Stimulated activated CD8-positive, alpha-beta memory T cell treated with anti-CD3 and anti-CD28 coated beads, Interleukin-7, amount 100 ng/mL, for 48 hours (primary cell): ENCODE measurements around the gene NUDCD3.
A peak's percentile ranks its signal among the peaks of the same experiment; 100 is the strongest.

Source experiments
- DNase-seq, 2 donors: peaks; one replicate each; pipeline ENCODE4 v3.0.0-alpha.2; 2020; ENCODE audit warnings: low read depth in 1 of 2; ENCODE audit errors: extremely low read depth in 1 of 2

The NUDCD3 gene

DNA sequence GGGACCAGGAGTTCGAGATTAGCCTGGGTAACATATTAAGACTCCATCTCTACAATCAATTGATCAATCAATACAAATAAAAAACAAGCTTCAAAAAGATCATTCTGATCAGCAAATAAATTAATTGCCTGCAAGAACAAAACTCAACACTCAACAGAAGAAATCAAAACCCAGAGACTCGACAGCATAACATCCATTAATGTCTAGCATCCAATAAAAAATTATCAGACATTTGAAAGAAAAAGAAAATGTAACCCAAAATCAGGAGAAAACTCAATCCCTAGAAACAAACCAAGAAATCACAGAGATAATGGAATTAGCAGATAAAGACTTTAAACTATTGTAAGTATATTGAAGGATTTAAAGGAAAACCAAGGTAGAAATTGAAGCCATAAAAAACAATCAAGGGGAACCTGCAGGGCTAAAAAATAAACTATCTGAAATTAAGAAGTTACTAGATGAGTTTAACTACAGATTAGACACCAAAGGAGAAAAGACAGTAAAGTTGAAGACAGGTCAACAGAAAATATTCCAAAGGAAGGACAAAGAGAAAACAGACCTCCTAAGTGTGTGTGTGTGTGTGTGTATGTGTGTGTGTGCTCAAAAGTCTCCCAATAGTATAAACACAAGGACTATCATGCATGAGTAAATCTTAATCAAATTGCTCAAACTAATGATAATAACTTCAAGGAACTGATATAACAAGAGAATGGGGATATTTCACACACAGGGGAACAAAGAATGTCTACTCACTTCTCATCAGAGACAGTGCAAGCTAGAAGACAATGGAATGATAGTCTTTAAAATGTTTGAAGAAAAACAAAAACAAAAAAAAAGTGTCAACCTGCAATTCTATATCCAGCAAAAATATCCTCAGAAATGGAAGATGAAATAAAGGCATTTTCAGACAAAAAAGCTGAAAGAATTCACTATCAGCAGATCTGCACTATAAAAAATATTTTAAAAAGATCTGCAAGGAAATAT is 7.7 kb downstream of the NUDCD3 start:
- DNase-seq: no peak

DNA sequence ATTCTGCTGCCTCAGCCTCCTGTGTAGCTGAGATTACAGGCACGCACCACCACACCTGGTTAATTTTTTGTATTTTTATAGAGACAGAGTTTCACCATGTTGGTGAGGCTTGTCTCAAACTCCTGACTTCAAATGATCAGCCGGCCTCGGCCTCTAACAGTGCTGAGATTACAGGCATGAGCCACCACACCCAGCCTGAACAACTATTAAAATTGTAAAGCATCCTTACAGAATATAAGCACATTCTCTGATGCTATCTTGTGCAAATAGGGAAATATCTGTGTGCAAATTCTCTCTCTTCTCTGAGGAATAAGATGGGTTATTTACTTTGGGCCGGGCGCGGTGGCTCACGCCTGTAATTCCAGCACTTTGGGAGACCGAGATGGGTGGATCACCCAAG is 12.5 kb downstream of the NUDCD3 start:
- no peak for DNase-seq

DNA sequence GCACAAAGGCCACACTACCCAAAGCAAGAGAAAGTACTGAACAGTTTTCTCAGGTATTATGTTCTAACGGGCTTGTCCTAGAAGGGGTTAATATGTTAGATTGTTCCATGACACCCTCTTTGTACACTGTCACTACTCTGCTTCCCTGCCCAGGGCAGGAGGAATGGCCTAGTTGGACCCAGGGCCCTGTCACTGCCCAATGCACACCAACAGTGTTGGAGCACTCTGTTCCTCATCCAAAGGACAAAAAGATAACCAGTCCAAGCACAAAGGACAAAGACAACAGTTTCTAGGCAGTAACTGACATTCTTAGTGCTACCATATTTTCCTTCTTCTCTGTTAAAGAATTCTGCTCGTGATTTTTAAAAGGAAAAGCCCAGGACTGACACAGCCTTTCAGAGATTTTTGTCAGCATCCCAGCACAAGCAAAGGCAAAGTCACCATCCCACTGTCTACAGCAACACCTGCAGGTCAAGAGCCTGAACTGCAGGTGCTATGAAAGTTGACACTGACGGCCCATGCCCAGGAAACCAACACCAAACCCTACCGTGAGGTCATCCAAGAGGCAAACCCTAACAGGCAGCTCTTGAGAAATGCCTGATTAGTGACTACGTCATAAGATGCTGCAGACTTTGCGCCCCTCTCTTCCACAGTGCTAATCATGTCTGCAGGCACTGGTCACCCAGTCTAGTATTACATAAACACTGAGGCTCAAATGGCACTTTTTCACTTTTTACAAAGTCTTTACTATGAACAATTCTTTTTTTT is 13.2 kb downstream of the NUDCD3 start:
- DNase-seq: peak; percentile 24 to 28

DNA sequence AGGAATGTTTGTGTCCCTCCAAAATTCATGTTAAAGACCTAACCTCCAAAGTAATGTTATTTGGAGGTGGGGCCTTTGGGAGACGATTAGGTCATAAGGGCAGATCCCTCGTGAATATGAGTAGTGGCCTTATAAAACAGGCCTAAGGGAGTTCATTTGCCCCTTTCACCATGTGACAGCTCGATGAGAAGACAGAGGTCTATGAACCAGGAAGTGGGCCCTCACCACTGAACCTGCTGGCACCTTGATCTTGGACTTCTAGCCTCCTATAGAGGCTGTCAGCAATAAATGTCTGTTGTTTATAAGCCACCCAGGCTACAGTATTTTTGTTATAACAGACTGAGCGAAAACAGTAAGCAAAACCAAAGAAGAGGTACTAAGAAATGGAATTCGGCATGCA is 14.1 kb downstream of the NUDCD3 start:
- DNase-seq: no peak

DNA sequence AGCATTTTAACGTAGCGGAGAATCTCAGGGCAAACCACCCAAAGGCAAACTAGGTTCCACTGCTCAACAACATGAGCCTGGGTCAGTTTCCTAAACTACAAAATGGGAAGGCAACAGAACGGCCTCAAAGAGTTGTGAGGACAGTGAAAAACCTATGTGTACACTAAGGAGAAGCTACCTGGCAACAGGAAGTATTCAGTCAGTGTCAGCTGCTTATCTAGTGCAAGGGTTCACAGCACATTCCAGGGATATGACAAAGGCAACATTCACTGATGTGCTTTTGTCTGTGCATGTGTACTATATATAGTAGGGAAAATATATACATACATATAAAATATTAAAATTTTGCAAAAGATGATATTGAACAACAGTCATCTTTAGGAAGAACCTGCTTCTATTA is 17.2 kb downstream of the NUDCD3 start:
- no peak for DNase-seq

DNA sequence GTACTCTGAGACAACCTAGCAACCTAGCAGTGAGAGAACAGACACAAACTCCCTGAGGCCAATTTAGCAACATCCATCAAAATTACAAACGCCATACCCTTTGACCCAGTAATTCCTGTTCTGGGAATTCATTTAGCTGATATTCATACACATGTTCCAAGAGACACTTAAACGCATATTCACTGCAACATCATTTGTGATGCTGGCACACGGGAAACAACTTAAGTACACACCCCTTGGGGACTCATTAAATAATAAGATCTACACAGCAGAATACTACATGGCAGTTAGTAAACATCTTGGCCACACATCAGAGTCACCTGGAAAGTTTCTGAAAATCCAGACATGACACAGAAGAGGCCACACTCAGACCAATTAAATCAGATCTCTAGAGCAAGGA is 17.6 kb downstream of the NUDCD3 start:
- no peak for DNase-seq

DNA sequence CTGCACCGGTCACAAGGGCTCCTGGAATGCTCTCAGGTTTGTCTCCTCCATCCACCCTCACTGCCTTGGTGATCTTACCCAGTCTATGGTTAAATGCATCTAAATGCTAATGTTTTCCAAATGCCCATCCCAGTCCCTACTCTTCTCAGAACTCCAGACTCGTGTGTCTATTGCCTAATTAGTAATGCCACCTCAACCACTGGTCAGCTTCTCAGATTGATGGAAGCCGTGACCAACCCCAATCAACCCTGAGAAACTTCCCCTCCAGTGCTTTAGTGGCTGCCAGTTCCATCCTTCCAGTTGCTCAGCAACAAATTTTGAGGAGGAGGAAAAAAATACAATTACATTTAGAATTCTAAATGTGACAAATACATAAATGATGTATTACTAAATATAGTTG is 18.6 kb downstream of the NUDCD3 start:
- DNase-seq: no peak

DNA sequence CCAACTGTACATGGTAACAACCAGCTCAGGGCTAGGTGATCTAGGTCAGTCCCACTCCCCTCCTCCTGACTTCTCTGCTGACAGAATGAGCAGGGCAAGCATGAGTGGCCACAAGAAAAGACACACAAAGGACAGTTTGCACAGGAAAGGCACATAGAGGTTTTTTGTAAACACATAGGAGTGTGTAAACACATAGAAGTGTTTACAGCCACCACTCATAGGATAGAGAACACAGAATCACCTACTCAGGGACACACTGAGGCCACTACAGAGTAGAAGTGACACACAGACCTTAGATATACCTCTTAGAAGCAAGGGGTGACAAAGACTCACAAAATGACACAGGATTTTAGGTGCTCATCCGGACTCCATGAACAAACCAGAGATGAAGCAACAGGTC is 19.0 kb downstream of the NUDCD3 start:
- no peak for DNase-seq

DNA sequence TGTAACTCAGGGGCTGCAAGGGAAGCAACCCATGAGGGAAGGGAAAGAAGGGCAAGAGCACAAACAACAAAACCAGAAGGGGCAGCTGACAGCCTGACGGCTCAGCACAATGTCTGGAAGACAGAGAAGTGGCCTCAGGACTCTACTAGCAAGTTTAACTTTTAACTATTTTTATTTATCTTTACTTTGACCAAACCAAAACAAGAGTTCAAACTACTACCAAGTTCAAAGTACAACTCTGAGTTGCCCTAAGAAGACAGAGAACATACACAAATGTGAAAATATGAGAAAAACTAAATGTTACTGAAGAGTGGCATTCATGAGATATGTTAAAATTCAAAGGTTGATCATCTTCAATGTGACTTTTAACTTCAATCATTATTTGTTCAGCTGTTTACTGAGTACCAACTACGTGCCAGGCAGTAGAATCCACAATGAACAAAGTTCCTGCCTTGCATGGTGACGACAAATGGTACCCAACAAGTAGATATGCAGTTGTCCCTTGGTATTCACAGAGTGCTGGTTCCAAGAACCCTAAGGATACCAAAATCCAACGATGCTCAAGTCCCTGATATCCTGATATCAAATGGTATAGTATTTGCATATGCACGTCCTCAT is 19.7 kb downstream of the NUDCD3 start:
- no peak for DNase-seq

DNA sequence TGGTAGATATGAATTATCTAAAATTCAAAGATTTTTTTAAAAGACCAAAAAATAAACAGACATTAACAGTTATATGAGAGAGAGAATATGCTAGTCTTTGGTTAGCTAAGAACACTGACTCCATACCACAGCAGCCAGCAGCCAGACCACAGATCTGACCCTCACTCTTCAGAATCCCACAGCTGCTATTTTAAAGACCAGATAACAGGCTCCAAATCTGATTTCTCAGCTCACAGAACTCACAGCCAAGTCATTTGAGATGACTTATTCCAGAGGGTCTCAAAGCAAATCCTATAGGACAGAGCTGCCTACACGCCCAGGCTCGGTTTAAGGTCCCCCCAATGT is 20.4 kb downstream of the NUDCD3 start:
- no peak for DNase-seq

DNA sequence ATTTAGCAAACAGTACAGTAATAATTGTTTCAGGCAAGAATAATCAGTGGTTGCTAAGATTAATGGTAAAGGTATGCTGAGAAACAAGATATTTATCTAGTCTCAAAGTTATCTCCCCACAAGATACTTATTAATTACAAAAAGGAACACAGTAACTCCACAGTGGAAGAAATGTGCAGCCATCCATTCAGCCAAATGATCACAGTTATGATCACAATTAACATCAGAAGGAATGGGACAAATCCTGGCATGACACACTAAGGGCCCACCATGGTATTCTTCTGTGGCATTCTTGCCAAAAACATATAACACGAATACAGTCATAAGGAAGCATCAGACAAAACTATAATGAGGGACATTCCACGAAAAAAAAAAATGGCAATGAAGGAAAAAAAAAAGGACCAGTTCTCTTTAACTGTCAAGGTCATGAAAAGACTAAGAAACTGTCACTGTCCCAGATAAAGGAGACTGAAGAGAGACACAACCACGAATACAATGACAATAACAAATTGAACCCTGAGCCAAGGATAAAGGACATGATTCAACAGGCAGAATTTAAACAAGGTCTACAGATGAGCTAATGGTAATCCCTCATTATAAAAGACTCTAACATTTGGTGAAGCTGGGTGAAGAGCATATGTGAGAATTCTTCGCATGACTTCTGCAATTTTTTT is 20.9 kb downstream of the NUDCD3 start:
- DNase-seq: no peak

DNA sequence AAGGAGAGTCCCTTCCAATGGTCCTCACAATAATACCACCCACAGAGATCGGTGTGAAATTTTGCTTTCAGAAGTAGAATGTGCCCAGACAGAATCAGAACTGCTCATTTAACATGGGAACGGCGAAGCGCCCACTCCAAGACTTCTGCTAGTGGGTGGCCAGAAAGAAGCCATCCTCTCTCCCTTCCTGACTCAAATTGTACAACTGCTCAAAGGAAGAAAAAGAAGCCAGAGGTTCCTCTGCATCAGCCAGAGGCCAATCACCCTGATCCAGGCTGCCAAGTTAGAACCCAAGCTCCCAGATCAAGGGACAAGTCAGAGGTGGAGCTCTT is 23.3 kb downstream of the NUDCD3 start:
- DNase-seq: no peak

DNA sequence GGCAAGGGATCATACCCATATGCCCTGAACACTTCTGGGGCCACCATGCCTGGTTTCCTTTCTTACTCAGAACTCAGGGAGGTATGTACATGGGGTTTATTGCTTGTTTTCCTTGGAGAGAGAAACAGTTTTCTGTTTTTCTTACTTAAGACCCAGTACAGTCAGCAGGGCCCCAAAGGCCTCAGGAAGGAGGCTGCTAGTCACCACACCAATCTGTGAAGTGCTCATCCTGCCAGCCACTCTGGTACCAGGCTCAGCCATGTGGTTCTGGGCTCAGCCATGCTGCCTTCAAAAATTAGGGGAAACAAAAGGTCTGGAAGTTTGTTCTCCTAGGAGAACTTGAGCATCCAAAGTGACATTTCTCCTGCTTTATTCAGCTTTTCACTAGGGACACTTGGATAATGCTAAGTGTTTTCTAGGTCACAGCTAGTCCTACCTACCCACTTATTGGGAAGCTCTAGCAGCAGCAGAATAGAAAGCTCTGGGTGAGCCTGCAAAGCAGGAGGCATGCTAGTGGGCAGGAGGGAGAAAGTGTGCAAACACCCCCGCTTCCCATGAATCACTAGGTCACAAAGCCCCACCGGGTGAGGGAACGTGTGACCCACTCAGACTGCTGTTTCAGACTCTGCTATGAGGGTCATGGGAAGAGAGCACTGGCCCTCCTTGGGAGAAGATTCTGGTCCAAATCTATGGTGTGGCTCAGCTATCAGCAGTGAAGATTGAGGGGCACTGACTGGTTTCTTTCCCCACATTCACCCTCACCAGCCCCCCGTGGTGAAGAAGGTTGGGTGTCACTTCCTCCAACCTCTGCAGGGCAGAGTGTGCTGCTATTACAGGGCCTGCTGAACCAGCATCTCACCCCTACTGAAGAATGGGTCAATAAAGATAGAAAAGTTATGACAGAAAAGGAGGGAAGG is 23.9 kb downstream of the NUDCD3 start:
- no peak for DNase-seq

DNA sequence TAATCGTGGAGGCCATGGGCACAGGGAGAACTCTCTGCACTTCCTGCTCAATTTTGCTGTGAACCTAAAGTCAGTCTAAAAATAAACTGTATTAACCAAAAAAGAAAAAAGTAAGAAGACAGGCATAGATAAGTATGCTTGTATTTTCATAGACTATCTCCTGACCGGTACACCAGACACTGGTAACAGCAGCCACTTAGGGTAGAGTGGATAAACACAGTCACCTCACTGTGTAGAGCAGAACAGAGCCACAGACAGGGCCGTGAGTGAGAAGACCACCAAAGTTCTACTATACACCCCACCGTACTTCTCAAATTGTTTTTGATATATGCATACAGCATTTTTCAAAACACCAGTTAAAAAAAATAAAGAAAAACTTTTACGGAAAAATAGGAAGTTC is 25.0 kb downstream of the NUDCD3 start:
- DNase-seq: no peak

DNA sequence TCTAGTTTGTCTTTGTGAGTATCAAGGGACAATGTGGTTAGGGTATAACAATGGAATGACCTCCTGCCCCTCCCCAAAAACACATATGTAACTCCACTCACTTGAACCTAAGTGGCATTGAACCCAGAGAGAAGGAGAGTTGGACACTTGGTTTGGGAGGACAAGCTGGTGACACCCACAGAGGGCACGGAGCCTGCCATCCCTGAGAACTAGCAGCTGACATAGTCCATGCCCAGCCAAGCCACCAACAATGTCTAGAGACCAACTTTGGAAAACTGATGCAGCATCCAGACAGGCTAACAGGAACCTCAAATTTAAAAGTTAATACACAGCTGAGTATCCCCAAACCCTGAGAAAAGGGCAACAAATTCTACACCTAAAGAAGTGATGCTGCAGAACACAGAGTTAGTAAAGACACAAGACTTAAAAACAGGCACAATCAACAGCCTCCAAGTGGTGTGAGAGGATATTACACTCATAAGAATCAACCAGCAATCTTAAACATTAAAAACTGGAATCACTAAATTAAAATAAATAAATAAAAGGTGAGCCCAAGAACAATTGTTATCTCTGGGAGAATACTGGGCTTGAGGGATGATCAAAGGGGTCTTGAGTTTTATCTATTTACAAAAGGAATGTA is 27.2 kb downstream of the NUDCD3 start:
- no peak for DNase-seq

DNA sequence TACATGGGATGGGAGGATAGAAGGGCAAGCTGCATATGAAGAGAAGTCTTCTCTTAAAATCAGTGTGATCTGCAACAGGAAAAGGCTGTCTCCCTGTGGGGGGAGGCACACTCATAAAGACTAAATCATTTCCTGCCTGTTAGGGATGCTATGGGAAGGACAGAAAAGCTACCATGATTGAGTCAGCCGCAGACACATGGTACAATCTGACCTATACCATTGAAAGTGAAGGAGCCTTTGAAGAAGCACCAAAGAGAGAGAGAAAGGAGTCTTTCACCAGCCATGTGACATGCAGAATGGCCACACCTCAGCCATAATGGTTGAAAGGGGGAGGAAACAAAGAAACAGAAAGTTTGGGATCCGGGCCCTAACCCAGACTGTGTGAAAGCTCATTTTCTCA is 29.1 kb downstream of the NUDCD3 start:
- DNase-seq: no peak

DNA sequence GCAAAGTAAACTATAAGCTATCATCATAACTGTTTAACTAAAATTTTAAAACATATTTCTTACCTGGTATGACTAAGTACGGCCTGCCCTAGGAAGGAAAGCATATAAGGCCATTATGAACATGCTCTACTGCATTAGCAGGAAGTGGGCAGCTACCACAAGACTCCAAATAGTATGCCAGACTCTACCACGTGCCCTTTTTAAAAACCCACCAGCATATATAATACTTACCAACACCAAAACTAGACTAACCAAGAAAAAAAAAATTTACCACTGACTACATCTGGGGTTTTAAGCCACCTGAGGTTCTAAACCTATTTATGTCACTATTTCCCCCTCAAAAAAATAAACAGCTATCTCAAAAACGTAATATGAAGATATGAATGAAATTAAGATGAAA is 30.1 kb downstream of the NUDCD3 start:
- DNase-seq: peak in 1 of 2 donors; percentile 43

DNA sequence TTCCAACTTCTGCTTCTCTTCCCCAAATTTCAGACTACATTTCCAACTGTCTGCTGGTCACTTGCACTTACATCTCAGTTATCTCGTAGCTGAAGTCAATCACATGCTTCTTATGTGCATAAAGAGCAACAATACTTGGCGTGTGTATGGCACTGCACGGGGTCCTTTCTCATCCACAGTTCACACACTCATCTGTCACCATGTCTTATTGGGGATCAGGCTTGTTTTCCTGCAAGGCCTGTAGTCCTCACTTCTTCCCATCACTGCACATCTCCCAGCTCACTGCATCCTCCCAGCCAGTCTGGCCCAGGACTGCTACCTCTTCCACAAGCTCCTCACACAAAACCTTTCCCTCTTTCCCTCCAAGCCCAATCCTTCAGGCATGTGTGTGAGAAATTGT is 35.3 kb downstream of the NUDCD3 start:
- no peak for DNase-seq

DNA sequence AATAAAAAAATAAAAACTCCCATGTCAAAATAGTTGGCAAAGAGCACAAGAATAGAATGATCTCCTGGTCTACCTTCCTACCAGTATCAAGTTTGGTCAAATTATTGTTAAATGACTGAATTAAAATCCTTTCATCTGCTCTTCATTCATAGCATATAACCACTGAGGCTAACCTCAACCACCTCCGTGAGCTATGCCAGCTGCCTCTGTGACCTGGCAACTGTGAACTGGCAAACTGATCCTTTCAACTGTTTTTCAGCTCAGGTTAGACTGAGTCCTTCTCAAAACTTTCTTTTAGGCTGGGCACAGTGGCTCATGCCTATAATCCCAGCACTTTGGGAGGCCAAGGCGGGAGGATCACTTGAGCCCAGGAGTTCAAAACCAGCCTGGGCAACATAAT is 36.1 kb downstream of the NUDCD3 start:
- no peak for DNase-seq

DNA sequence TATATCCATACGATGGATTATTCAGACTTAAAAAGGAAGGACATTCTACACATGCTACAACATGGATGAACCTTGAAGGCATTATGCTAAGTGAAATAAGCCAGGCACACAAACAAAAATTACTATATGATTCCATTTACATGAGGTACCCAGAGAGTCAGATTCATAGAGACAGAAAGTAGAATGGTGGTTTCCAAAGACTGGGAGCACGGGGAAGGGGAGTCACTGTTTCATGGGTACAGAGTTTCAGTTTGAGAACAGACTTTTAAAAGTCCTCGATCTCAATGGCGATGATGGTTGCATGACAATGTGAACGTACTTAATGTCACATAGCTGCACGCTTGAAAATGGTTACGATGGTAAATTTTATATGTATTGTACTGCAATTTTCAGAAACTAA is 39.3 kb downstream of the NUDCD3 start:
- no peak for DNase-seq
